Glutamatergic neuron (in vitro differentiated cells): ENCODE results near the gene CAMK1D. TPM values are rescaled to one million over a fixed set of nuclear protein-coding genes. Genes with fewer than 3 reads are reported as not detected.

Experiments
- DNase-seq: peaks from one replicate; pipeline ENCODE4 v3.0.0; 2022
- H3K27ac Mint-ChIP-seq: one replicate; pipeline ENCODE4 v1.8.0; 2020; ENCODE audit warnings: mild to moderate bottlenecking, mixed read lengths, inconsistent platforms; ENCODE audit not compliant: unreplicated experiment
- H3K27me3 Mint-ChIP-seq: one replicate; pipeline ENCODE4 v1.8.0; 2020; ENCODE audit warnings: mild to moderate bottlenecking, moderate library complexity, mixed read lengths, inconsistent platforms; ENCODE audit not compliant: unreplicated experiment
- H3K36me3 Mint-ChIP-seq: one replicate; pipeline ENCODE4 v1.8.0; 2020; ENCODE audit warnings: mild to moderate bottlenecking, mixed read lengths, inconsistent platforms; ENCODE audit not compliant: unreplicated experiment
- H3K4me1 Mint-ChIP-seq: one replicate; pipeline ENCODE4 v1.8.0; 2020; ENCODE audit warnings: mild to moderate bottlenecking, low read depth, mixed read lengths, inconsistent platforms; ENCODE audit not compliant: unreplicated experiment
- H3K4me3 Mint-ChIP-seq: one replicate; pipeline ENCODE4 v1.8.0; 2020; ENCODE audit warnings: mild to moderate bottlenecking, mixed read lengths, inconsistent platforms; ENCODE audit not compliant: unreplicated experiment
- H3K9me3 Mint-ChIP-seq: one replicate; pipeline ENCODE4 v1.8.0; 2020; ENCODE audit warnings: mild to moderate bottlenecking, moderate library complexity, mixed read lengths, inconsistent platforms; ENCODE audit not compliant: unreplicated experiment
- CTCF ChIP-seq: fragments of 200-600 bp; sonication (generic); IDR thresholded peaks from one replicate; pipeline ENCODE4 v1.5.0; 2021; ENCODE audit not compliant: partially characterized antibody, unreplicated experiment
- total RNA-seq: library from RNA; stranded (reverse); fragmentation: NEBNext Ultra II Directional; extraction: Animal tissue kit (Norgen Biotek cat#: 25700); gene quantifications from one replicate; pipeline ENCODE4 v1.2.1, GENCODE V29; 2021; ENCODE audit not compliant: unreplicated experiment

The CAMK1D gene
- total RNA-seq, 1 donor from 2014 or later, result 29.8 TPM

- no peak for DNase-seq
- H3K4me1 Mint-ChIP-seq, result no peaks in the 10 kb centered on the region
- H3K36me3 Mint-ChIP-seq, result no peaks in the 10 kb centered on the region
- TF ChIP-seq CTCF, result no peak
- peaks cover 2% of the 10 kb centered on the region for H3K9me3 Mint-ChIP-seq
- no peak overlapping the region for H3K4me3 Mint-ChIP-seq
- H3K27ac Mint-ChIP-seq, result no peak overlapping the region
- peaks cover 1% of the 10 kb centered on the region for H3K27me3 Mint-ChIP-seq
Observed at GRCh38 chr10:12340371-12340770, 9.0 kb upstream of the CAMK1D start.

GRCh38 chr10:12340937-12341336 lies 8.4 kb upstream of the CAMK1D start:
- no peaks in the 10 kb centered on the region for H3K4me1 Mint-ChIP-seq
- no peak for DNase-seq
- H3K9me3 Mint-ChIP-seq, result peaks cover 2% of the 10 kb centered on the region
- H3K27me3 Mint-ChIP-seq, result no peaks in the 10 kb centered on the region
- no peaks in the 10 kb centered on the region for H3K36me3 Mint-ChIP-seq
- no peak overlapping the region for H3K4me3 Mint-ChIP-seq
- no peak overlapping the region for H3K27ac Mint-ChIP-seq
- TF ChIP-seq CTCF, result no peak

- Mint-ChIP-seq H3K27me3 (no peaks in the 10 kb centered on the region), H3K9me3 (peaks cover under 1% of the 10 kb centered on the region), H3K27ac (no peak overlapping the region), H3K36me3 (no peaks in the 10 kb centered on the region), H3K4me3 (no peak overlapping the region), H3K4me1 (no peaks in the 10 kb centered on the region)
- TF ChIP-seq CTCF, result no peak
- DNase-seq, result no peak
Observed at GRCh38 chr10:12341526-12341925, 7.8 kb upstream of the CAMK1D start.

GRCh38 chr10:12344375-12345110 lies 4.8 kb upstream of the CAMK1D start:
- H3K36me3 Mint-ChIP-seq, result no peaks in the 10 kb centered on the region
- peaks cover 9% of the 10 kb centered on the region for H3K27me3 Mint-ChIP-seq
- TF ChIP-seq CTCF, result no peak
- no peak overlapping the region for H3K27ac Mint-ChIP-seq
- no peak overlapping the region for H3K4me3 Mint-ChIP-seq
- DNase-seq, result no peak
- H3K4me1 Mint-ChIP-seq, result no peaks in the 10 kb centered on the region
- H3K9me3 Mint-ChIP-seq, result peaks cover 8% of the 10 kb centered on the region

- DNase-seq, result no peak
- Mint-ChIP-seq H3K4me3 (no peak overlapping the region), H3K9me3 (peaks cover 16% of the 10 kb centered on the region), H3K27me3 (peaks cover 16% of the 10 kb centered on the region), H3K27ac (no peak overlapping the region), H3K4me1 (peaks cover 2% of the 10 kb centered on the region), H3K36me3 (no peaks in the 10 kb centered on the region)
- no peak for TF ChIP-seq CTCF
Observed at GRCh38 chr10:12346707-12347106, 2.6 kb upstream of the CAMK1D start.
